ENCODE results near the gene PNPLA2.

The PNPLA2 gene, protein sequence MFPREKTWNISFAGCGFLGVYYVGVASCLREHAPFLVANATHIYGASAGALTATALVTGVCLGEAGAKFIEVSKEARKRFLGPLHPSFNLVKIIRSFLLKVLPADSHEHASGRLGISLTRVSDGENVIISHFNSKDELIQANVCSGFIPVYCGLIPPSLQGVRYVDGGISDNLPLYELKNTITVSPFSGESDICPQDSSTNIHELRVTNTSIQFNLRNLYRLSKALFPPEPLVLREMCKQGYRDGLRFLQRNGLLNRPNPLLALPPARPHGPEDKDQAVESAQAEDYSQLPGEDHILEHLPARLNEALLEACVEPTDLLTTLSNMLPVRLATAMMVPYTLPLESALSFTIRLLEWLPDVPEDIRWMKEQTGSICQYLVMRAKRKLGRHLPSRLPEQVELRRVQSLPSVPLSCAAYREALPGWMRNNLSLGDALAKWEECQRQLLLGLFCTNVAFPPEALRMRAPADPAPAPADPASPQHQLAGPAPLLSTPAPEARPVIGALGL

GRCh38 chr11:818396-819128 lies at the start of gene PNPLA2:
PNPLA2 (plus strand) TSS chr11:818914; CDS start chr11:819719, 805 bp downstream.
- peak within 1 kb of the TSS; percentile 91; the same call in 1 of the 2 replicates for H3K4me3 ChIP-seq (ENCODE audit: low read length)
- no peak for TF ChIP-seq ZNF274 (IDR thresholded peaks at IDR 0.05; ENCODE audit: low read depth, low read length)

DNA sequence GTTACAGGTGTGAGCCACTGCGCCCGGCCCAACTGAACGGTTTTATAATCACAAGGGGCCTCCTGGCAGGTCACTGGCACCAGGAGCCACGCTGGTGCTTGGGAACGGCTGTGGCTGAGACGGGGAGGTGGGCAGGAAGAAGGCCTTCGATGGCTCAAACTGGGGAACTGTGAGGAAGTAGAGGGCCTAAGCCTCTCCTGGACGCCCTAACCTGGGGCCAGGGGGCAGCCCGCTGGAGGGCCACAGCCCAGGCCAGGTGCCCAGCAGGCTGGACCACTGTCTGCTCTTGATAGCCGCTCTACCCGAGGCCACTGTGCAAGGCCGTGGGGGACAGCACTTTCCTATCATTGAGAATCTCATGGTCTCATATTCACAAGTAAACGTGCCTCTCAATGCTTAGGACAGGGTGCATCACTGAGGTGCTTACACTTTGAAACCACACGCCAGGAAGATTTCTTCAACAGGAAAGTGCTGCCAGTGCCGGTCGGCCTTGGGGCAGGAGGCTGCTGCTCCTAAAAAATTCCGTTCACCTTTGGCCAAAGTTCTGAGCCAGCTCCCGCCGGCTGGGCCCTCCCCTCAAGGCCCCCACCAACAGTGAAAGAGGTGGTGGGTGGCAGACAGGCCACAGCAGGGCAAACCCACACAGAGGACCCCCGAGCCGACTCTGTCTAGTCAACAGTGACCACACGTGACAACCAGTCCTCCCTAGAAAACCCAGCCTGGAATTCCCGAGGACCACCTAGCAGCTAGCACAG lies 48.6 kb upstream of the PNPLA2 start:
- TF ChIP-seq ZNF274 (IDR thresholded peaks at IDR 0.05; ENCODE audit: low read depth, low read length), result no peak
- H3K4me3 ChIP-seq (ENCODE audit: low read length), result no peak overlapping the region

DNA sequence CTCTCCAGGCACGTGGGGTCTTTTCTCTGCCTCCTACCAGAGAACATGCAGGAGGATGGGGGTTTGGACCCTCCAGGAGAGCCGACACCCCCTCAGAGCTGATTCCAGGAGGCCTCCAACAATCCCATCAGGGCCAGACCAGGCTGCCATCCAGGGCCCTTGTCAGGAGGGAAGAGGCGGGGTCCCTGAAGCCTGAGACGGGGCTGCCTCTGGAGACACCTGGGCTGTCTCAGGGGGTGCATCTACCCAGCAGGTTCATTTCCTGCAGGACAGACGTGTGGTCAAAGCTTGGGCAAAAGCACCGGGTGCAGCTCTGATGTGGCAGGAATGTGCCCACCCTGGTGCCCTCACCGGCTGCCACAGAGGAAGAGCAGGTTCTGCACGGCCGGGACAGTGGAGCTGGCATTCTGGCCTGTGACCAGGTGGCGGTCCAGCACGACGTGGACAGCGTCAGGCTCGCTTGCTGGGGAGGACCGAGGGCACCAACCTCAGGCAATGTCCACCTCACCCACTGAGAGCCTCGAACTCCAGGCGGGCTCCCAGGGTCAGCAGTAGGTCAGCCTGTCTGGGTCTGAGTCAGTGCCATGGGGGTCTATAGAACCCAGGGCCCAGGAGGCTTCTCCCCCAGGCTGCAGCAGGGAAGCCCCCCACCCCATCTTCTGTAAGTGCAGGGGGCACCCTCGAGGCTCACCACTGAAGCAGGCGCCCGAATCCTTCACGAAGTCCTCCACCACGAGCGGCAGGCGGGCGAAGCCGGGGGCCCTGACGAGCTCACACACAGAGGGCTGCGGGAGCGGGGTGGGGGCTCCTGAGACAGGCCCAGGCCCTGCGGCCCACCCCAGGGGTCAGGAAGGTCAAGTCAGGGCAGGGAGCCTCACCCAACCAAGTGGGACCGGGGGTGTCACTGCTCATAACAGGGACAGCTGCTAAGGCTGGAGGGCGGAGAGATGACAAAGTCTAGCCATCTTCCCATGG lies 47.8 kb upstream of the PNPLA2 start:
- no peak overlapping the region for H3K4me3 ChIP-seq (ENCODE audit: low read length)
- TF ChIP-seq ZNF274 (IDR thresholded peaks at IDR 0.05; ENCODE audit: low read depth, low read length), result no peak

DNA sequence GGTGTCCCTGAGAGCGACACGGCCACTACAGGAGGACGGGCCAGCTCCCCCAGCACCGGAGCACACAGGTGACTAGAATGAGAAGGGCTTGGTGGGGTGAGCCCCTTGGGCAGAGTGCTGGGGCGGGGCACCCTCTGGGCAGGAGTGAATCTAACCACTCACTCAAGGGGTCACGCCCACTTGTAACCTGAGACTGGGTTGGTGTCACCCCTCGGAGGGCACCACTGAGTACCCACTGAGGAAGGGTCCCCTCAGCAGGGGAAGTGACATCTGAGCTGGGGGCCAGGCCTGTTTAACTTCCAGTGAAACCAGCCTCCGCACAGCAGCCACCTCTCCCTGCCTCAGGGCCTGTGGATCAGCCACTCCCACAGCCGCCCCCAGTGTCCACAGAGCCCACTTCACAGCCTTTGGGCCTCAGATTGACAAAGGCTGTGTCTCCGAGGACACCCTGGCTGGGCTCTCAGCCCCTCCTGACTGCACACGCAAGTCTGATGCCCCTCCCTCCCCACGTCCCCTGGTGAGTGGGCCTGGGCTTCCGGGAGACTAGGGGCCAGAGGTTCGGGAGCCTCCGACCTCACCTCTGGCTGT lies 47.0 kb upstream of the PNPLA2 start:
- no peak overlapping the region for H3K4me3 ChIP-seq (ENCODE audit: low read length)
- no peak for TF ChIP-seq ZNF274 (IDR thresholded peaks at IDR 0.05; ENCODE audit: low read depth, low read length)

DNA sequence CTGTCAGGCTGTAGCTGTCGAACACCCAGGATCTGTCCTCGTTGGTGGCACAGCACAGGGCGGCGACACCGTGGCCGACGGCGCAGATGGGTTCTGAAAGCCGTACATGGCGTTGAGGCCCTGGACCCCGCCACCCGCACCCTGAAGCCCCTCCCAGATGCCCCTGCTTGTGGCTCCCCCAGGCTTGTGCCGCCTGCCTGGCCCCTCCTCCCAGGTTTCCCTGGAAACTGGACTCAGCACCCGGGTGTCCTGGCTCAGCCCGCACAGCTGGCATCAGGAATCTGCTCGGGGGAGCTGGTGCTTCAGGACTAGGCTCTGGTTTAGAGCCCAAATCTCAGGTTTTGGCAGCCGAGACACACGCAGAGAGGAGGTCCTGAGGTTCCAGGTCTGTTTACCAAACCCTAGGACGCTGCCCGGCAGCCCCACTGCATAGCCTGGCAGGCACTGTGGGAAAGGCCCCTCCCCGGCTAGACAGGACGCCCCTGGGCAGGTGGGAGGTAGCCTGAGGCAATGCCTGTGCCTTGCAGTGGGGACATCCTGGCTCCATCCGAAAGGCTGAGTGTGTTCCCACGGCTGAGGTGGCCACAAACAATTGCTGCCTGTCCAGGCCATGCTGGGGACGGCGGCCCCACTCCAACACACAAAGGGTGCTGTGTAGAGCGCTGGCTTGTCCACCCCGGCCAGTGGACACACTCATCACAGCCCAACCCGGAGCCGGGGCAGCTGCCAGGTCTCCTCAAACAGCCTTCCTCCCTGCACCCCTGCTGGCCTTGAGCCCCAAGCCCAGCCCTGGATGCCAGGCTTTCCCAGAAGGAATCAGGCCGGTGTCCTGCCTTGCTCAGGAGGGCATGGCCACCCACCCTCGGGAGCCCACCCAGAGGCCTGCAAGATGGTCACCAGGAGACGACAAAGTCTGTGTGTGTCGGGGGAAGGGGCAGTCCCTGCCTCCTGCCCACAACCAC lies 46.0 kb upstream of the PNPLA2 start:
- no peak overlapping the region for H3K4me3 ChIP-seq (ENCODE audit: low read length)
- no peak for TF ChIP-seq ZNF274 (IDR thresholded peaks at IDR 0.05; ENCODE audit: low read depth, low read length)

DNA sequence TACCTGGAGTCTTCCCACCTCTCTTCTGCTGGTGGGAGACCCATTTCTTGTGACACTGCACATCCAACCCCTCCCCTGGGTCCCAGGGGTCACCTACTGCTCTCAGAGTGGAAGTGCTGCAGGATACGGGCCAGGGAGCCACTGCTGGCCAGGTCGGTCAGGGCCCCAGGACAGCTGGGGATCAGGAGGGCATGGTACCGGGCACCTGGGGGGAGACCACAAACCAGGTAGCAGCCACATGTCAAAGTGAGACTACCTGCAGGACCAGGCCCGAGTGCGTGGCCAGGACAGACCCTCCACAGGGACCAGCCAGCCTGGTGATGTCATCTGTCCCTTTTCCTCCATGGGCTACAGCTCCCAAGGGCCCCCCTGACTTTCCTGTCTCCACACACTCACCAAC lies 45.3 kb upstream of the PNPLA2 start:
- H3K4me3 ChIP-seq (ENCODE audit: low read length), result no peak overlapping the region
- no peak for TF ChIP-seq ZNF274 (IDR thresholded peaks at IDR 0.05; ENCODE audit: low read depth, low read length)

DNA sequence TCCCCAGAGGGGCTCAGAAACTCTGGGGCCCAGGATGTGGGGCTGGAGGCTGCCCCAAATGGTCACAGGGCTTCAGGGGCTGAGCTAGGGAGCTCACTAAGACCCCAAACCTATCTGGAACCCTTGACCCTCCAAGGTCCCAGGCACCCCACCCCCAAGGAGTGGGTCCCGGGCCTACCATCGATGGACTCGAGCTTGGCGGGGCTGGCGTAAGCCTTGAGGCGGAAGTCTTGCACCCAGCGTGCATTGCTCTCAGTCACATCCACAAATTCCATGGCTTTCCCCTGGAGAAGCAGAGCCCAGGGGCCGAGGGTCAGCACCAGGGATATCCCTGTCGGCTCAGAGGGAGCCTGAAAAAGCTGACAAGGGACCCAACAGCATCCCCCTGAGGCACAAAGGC lies 44.9 kb upstream of the PNPLA2 start:
- no peak for TF ChIP-seq ZNF274 (IDR thresholded peaks at IDR 0.05; ENCODE audit: low read depth, low read length)
- no peak overlapping the region for H3K4me3 ChIP-seq (ENCODE audit: low read length)

DNA sequence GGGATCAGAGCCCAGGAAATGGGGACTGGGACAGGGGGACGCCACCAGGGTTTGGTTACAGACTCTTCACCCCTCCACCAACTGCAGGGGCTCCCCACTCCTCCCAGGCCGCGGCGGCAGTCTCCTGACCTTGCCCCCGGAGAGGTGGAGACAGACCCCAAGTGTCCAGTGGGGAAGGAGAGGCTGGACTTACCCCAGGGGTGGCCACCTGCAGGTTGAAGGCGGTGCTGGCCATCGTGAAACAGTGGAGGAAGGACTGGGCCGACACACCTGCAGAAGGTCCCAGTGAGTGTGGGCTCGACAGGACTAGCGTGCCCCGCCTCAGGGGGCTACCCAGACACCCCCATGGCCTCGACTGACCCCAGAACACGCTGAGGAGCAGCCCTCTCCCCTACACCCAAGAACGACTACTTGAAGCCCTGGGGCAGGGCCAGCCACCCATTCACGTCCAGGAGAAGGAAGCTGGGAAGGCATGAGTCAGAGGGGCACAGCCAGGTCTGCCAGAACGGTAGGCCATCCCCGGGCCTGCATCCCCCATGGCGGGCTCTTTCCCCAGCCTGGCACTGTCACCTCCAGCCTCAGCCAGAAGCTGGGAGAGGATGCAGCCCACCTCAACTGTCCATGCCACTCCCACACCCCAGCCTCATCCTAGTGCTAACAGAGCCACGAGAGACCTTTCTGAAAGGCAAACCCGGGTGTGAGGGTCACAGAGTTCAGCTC lies 43.7 kb upstream of the PNPLA2 start:
- H3K4me3 ChIP-seq (ENCODE audit: low read length), result no peak overlapping the region
- TF ChIP-seq ZNF274 (IDR thresholded peaks at IDR 0.05; ENCODE audit: low read depth, low read length), result no peak

GRCh38 chr11:776263-776560 lies 42.5 kb upstream of the PNPLA2 start:
- TF ChIP-seq ZNF274 (IDR thresholded peaks at IDR 0.05; ENCODE audit: low read depth, low read length), result no peak
- peak overlapping the region; percentile 76 for H3K4me3 ChIP-seq (ENCODE audit: low read length)

GRCh38 chr11:776561-777287 lies 42.0 kb upstream of the PNPLA2 start:
- H3K4me3 ChIP-seq (ENCODE audit: low read length), result peak overlapping the region; percentile 76
- no peak for TF ChIP-seq ZNF274 (IDR thresholded peaks at IDR 0.05; ENCODE audit: low read depth, low read length)
